GM18951 (cell line): Measurements from ENCODE around the gene NUDT2.
"Not testable (repeated sequence)": the region's sequence is repeated elsewhere in the genome, so short reads cannot be mapped to it uniquely, and the experiment has no call there.

Experiments used
- POLR2A ChIP-seq: IDR thresholded peaks from 4 replicates; pipeline ENCODE4 v1.6.1; 2011; ENCODE audit warnings: mild to moderate bottlenecking; ENCODE audit not compliant: insufficient read length, insufficient read depth; ENCODE audit errors: extremely low read depth
- in situ Hi-C: fragments of 300-500 bp; cut with MboI; formaldehyde crosslinking; loops from one replicate; pipeline ENCODE4 v1.12.0; 2022; ENCODE audit warnings: low sequenced_read_pairs, mixed read lengths, inconsistent platforms; ENCODE audit not compliant: unreplicated experiment

NUDT2 gene

GRCh38 chr9:34328987-34329832, at the start of gene NUDT2, which contains the start of gene KIF24:
TSS of gene NUDT2 (plus strand) at chr9:34329569. CDS start at chr9:34339040, 9,471 bp downstream.
TSS of gene KIF24 (minus strand) at chr9:34329268. CDS start at chr9:34311346, 17,922 bp downstream.
- peak; percentile 80 for TF ChIP-seq POLR2A
- in situ Hi-C loops = no loop called here

- in situ Hi-C loops = no loop called here
- TF ChIP-seq POLR2A = no peak
Observed at GRCh38 chr9:34282096-34282495, 47.3 kb upstream of the NUDT2 start.

- in situ Hi-C loops = no loop called here
- no peak for TF ChIP-seq POLR2A
Observed at GRCh38 chr9:34289159-34289558, 40.2 kb upstream of the NUDT2 start.

GRCh38 chr9:34291023-34291422, 38.3 kb upstream of the NUDT2 start:
- in situ Hi-C loops = no loop called here
- no peak for TF ChIP-seq POLR2A

DNA sequence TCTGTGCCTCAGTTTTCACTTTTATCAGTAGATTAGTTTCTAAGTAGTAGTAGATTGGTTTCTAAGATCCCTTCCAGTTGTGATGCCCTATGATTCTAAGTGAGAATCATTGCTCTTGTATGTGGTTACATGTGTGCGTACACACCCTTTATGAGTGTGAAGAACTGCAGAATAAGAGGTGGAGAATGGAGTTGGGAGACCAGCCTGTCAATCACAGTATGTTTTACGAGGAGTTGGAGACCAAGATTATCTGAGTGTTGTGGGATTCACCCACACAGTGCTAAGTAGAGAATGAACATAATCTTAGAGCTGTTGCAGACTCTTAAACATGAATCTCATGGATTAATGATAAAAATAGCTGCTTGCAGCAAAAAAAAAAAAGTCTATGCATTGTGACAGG, 37.9 kb upstream of the NUDT2 start:
- in situ Hi-C loops = no loop called here
- no peak for TF ChIP-seq POLR2A

GRCh38 chr9:34292552-34292951, 36.8 kb upstream of the NUDT2 start:
- in situ Hi-C loops = no loop called here

DNA sequence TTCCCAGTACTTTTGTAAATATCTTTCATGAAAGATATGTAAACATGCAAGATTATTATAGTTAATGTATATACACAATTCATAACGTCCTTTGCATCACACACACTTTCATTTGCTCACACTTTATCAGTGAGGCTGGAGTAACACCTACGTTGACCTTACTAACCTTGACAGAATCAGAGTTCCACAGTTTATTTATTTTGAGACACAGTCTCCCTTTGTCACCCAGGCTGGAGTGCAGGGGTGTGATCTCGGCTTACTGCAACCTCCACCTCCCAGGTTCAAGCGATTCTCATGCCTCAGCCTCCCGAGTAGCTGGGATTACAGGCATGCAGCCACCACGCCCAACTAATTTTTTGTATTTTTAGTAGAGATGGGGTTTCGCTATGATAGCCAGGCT, 28.3 kb upstream of the NUDT2 start:
- in situ Hi-C loops = not testable (repeated sequence)

More at GRCh38 chr9:34292552-34292951, 36.8 kb upstream of the NUDT2 start:
- no peak for TF ChIP-seq POLR2A

DNA sequence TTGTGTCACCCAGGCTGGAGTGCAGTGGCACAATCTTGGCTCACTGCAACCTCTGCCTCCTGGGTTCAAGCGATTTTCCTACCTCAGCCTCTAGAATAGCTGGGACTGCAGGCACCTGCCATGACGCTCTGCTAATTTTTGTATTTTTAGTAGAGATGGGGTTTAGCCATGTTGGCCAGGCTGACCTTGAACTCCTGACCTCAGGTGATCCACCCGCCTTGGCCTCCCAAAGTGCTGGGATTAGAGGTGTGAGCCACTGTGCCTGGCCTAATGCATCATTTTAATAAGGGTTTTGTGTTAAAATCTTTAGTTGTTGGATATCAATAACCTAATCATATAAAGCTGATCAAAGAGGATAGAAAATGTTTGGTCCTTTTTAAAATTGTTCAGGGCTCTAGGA, 21.1 kb upstream of the NUDT2 start:
- in situ Hi-C loops = not testable (repeated sequence)

DNA sequence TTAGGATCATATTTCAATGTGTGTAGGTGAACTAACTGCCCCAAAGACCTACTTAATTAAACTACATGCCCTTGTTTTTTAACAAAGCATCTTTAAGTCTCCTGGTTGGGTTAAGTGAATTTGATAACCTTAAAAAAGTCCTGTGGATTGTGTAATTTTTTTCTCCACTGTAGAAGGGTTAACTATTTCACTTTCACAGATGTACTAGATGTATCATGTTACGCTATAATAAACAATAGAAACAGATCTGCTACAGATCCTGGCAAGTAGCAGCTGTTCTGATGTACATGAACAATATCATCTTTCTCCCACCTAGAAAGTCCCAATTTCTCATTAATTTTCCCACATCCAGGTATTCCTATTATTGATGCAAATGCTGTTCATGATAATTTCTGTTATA, 19.2 kb upstream of the NUDT2 start:
- no peak for TF ChIP-seq POLR2A
- in situ Hi-C loops = no loop called here

GRCh38 chr9:34311499-34312185, 17.7 kb upstream of the NUDT2 start:
- no peak for TF ChIP-seq POLR2A
- in situ Hi-C loops = no loop called here

- no peak for TF ChIP-seq POLR2A
- in situ Hi-C loops = no loop called here
Observed at GRCh38 chr9:34317436-34317835, 11.9 kb upstream of the NUDT2 start.

DNA sequence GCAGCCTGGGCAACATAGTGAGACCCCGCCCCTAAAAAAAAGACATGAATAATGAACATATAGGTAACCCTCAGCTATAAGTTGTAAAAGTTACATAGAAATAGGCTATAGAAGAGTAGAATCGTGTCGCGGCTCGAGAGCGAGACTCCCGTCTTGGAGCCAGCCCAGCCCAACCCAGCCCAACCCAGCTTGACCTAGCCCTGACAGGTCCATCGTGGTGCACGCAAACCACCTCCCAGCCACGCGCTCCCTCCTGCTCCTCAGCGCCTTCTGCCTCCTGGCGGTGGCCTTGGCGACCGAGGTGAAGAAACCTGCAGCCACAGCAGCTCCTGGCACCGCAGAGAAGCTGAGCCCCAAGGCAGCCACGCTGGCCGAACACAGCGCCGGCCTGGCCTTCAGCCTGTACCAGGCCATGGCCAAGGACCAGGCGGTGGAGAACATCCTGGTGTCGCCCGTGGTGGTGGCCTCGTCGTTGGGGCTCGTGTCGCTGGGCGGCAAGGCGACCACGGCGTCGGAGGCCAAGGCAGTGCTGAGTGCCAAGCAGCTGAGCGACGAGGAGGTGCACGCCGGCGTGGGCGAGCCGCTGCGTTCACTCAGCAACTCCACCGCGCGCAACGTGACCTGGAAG, 11.1 kb upstream of the NUDT2 start:
- no peak for TF ChIP-seq POLR2A
- in situ Hi-C loops = no loop called here

- TF ChIP-seq POLR2A = no peak
Observed at GRCh38 chr9:34321451-34321850, 7.9 kb upstream of the NUDT2 start.

More at GRCh38 chr9:34321451-34321850, 7.9 kb upstream of the NUDT2 start:
- in situ Hi-C loops = no loop called here
